Epithelial cell of proximal tubule (primary cell): ENCODE measurements around the gene ELF4. TPM values are rescaled to one million over a fixed set of nuclear protein-coding genes. Genes with fewer than 3 reads are reported as not detected.

Experiments
- DNase-seq: peaks from one replicate; pipeline ENCODE4 v3.0.0-alpha.2; 2011; ENCODE audit warnings: low read depth
- H3K4me3 ChIP-seq: 2 replicates; pipeline ENCODE4 v1.5.1; 2011; ENCODE audit warnings: low read depth, mild to moderate bottlenecking, low read length
- total RNA-seq: library from RNA; depleted of rRNA; stranded (reverse); fragments of >200 nt; gene quantifications from 2 replicates; pipeline ENCODE4 v1.2.3, GENCODE V29; 2015
- TF ChIP-seq, protein P1 (sequence below): conservative IDR thresholded peaks from 2 replicates; pipeline ENCODE4 v1.5.1; 2012; ENCODE audit warnings: low read depth, mild to moderate bottlenecking, low read length

ELF4 gene
- total RNA-seq, 1 donor from 2014 or later: 19.3 TPM

DNA sequence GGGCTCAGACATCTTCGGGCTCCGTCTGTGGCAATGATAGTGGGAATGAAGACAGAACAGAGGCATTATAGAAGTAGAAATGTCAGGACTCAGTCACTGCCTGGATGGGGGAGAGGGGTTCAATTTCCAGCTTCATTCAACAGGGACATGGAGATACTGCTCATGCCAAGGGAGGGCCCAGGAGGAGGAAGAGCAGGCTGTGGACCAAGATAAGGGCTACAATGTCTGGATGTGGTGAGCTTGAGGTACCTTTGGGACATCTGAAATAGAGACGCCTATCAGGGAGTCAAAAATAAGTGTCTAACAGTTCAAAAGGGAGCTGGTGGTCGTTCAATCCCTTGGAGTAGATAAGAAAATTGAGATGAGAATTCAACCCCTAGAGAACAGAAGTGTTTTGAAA is 34.5 kb downstream of the ELF4 start:
- TF ChIP-seq, protein P1, sequence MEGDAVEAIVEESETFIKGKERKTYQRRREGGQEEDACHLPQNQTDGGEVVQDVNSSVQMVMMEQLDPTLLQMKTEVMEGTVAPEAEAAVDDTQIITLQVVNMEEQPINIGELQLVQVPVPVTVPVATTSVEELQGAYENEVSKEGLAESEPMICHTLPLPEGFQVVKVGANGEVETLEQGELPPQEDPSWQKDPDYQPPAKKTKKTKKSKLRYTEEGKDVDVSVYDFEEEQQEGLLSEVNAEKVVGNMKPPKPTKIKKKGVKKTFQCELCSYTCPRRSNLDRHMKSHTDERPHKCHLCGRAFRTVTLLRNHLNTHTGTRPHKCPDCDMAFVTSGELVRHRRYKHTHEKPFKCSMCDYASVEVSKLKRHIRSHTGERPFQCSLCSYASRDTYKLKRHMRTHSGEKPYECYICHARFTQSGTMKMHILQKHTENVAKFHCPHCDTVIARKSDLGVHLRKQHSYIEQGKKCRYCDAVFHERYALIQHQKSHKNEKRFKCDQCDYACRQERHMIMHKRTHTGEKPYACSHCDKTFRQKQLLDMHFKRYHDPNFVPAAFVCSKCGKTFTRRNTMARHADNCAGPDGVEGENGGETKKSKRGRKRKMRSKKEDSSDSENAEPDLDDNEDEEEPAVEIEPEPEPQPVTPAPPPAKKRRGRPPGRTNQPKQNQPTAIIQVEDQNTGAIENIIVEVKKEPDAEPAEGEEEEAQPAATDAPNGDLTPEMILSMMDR: no peak
- H3K4me3 ChIP-seq: no peak overlapping the region

DNA sequence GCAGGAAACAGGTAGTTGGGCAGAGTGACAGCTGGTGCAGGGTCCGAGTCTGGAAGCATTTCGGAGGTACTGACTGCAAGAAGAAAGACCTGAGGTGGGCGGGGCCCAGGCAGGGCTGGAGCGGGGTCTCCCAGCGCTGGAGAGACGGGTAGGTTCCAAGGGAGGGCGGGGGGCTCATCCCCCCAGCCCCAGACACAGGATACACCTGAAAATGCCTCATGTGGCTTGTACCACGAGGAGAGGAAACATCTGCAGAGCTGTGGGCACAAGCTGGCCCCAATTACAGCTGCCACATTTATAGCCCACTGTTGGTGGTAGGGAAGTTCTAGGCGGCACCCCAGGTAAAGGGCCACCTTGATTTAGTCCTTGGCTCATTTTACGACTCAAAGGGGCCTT is 38.0 kb downstream of the ELF4 start:
- TF ChIP-seq, protein P1: no peak
- no peak for DNase-seq
- H3K4me3 ChIP-seq: no peak overlapping the region

More for the DNA sequence above, 34.5 kb downstream of the ELF4 start:
- DNase-seq: no peak

DNA sequence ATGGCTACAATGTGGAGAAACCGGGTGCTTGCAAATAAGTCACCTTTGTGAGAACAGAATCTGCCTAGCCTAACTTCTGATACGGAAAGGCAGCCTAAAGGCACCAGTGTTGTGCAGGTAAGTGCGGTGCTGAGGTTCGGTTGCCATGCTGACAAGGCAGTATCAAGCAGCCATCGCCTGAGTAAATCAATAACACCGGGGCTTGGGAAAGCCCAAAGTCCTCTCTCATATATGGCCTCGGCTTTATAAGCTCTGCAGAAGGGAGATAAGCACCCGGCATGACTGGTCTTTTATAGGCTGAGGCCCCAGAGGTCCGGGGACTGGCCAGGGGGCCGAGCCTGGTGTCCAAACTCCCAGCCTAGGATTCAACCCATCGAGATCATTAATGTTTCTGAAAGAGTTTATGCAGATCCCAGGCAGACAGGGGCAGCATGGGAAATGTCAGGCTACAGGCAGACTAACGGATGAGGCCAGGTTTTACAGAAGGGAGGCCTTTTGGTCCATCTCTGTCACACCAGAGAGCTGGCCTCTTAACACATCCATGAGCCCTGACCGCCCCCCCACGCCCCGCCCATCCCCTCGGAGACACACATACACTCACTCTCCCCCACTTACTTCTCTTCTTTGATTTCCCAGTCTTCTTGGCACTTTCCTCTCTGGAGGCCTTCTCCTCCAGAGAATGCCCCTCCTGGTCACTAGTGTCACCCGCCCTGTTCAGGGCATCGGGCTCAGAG is 38.5 kb downstream of the ELF4 start:
- no peak overlapping the region for H3K4me3 ChIP-seq
- TF ChIP-seq, protein P1: no peak

DNA sequence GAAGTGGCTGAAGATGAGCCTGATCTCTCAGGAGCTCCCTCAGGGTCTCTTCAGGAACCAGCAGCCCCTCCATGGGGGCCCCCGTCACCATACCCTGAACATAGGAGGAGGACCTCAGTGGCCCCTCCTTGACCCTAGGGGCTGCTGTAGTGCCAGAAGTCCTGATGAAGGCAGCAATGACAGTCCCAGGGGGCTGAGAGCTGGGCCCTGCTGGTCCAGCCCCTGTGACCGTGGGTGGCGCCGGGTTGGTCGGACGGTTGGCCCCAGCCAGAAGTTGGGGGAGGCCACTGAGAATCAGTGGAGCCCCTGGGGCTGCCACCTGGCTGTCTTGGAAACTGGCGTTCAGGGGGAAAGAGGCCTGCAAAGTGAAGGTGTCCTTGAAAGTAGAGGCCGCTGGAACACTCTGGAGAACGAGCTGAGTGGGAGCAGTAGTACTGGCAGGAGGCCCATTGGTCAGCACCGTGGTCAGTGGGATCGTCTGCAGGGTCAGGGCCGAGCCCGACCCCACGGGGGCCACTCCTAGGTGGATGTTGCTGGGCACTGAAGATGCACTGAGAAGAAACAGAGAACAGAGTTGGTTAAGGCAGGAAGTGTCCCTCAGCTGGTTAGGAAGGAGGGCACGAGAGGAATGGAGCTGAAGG is 43.2 kb downstream of the ELF4 start:
- H3K4me3 ChIP-seq: no peak overlapping the region
- TF ChIP-seq, protein P1: no peak
- DNase-seq: no peak

More for the DNA sequence above, 38.5 kb downstream of the ELF4 start:
- no peak for DNase-seq

DNA sequence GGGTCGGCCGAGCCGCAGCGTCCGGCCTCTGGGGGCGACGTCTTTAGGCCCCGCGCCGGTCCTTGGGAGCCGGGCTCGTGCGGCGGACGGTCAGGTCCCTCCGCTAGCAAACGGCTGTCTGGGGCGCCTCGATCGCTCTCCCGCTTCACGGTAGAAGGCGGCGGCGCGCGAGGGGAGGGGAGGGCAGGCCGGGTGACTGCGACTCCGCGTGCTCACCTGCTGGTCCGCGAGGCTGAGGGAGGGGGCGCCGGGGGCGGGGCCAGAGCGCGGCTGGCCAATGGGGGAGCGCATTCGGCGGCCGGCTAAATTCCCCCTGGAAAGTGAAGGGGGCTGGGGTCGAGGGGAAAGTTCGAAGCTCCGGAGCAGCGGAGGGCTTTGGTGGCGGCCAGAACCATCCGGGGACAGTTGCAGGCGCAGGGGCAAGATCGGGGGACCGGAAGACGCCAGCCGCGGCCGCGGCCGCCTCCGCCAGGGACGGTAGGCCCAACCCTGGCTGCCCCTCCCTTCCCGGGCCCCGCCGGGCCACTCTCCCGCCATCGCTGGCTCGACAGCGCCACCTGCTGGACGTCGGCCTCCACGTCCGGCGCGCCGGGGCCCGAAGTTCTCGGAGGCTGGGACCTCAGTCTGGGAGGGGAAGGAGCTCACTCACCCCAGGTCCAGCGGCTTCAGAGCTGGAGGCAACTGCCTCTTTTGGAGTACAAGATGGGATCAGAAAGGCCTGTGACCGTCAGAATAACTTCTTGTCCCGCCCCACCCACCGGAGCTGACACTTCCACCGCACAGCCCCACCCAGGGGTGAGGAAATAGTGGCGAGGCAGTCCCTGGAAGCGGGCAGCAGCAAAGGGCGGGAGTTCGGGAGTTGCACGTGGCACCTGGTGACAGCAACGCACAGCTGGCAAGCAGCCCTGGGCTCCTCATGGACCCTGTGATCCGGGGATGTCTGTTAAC is 49.9 kb downstream of the ELF4 start:
- TF ChIP-seq, protein P1: peak; percentile 65
- no peak for DNase-seq

DNA sequence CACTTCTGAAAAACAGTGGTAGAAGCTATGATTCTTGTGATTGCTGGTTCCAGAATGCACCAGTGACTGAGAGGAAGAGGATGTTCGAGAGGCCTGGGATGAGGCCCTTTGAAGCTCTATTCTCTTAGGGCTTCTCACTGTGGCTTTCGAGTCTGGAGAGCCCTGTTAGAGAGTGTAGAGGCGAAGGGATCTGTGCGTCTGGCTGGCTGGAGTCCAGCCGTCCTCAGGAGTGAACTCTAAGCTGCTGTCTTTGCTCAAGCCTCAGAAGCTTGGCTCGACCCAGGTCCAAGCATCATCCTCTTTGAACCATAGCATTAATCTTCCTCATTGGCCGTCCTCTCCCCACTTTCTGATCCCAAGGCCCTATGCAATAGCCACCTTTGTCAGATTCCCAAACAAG is 51.6 kb downstream of the ELF4 start:
- no peak overlapping the region for H3K4me3 ChIP-seq
- no peak for DNase-seq
- TF ChIP-seq, protein P1: no peak

More for the DNA sequence above, 49.9 kb downstream of the ELF4 start:
- peak overlapping the region; percentile 54 for H3K4me3 ChIP-seq
